ENCODE data around the gene TAS2R41. TPM values are rescaled to one million over a fixed set of nuclear protein-coding genes. Genes with fewer than 3 reads are reported as not detected.

Gene TAS2R41
- total and polyA plus RNA-seq, 8 donors: not detected

DNA sequence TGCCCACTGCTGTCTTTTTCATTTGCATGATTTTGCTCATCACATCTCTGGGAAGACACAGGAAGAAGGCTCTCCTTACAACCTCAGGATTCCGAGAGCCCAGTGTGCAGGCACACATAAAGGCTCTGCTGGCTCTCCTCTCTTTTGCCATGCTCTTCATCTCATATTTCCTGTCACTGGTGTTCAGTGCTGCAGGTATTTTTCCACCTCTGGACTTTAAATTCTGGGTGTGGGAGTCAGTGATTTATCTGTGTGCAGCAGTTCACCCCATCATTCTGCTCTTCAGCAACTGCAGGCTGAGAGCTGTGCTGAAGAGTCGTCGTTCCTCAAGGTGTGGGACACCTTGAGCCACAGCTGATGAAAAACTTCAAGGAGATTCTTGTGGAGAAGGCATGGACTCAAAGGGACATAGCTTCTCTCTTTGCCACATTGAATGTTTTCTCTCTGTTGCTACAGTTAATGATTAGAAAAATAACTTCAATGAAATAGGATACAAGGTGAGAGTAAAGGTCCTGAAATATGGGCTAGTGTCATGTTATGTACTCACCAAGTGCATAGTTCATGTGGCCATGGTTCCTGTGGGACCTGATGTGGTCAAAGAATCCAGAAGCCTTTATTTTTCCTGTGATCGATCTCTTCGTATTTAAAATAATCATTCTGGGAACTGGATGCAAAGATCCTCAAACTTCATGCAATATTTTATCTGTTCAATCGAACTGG lies 33.5 kb upstream of the TAS2R41 start:
- Histone ChIP-seq H3K4me1 (no peaks in the 10 kb centered on the region), H3K4me3 (no peak overlapping the region), H3K36me3 (no peaks in the 10 kb centered on the region), H3K27ac (no peak overlapping the region), H3K27me3 (peaks cover 0 to 8% of the 10 kb centered on the region in 2 donors), H3K9me3 (no peaks in the 10 kb centered on the region)
- intact Hi-C loops (cut with DNase I): no loop called here
- TF ChIP-seq, protein P1, sequence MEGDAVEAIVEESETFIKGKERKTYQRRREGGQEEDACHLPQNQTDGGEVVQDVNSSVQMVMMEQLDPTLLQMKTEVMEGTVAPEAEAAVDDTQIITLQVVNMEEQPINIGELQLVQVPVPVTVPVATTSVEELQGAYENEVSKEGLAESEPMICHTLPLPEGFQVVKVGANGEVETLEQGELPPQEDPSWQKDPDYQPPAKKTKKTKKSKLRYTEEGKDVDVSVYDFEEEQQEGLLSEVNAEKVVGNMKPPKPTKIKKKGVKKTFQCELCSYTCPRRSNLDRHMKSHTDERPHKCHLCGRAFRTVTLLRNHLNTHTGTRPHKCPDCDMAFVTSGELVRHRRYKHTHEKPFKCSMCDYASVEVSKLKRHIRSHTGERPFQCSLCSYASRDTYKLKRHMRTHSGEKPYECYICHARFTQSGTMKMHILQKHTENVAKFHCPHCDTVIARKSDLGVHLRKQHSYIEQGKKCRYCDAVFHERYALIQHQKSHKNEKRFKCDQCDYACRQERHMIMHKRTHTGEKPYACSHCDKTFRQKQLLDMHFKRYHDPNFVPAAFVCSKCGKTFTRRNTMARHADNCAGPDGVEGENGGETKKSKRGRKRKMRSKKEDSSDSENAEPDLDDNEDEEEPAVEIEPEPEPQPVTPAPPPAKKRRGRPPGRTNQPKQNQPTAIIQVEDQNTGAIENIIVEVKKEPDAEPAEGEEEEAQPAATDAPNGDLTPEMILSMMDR (IDR thresholded peaks at IDR 0.05): no peak
- ATAC-seq (no peak), DNase-seq (no peak)

DNA sequence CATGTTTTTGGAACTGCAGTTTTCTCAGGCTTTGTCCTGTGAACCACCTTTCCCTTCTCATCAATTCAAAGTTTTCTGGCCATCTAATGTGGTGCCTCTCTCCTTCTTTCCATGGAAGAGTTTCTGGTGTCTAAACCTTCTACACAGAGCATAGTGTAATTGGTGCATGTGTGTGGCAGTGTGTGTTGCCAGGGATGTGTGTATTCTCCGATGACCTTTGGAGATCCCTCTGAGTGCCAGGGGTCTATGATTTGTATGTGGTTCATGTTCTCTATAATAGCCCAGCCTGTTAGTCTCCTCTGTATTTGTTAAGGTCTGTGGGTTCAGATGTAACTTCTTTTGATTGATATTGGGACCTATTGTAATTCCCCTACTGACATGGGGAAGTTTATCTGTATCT lies 32.9 kb upstream of the TAS2R41 start:
- TF ChIP-seq, protein P1 (IDR thresholded peaks at IDR 0.05): no peak
- intact Hi-C loops (cut with DNase I): no loop called here
- Histone ChIP-seq H3K4me1 (no peaks in the 10 kb centered on the region), H3K27ac (no peak overlapping the region), H3K4me3 (no peak overlapping the region), H3K9me3 (no peaks in the 10 kb centered on the region), H3K36me3 (no peaks in the 10 kb centered on the region), H3K27me3 (peaks cover 0 to 8% of the 10 kb centered on the region in 2 donors)
- ATAC-seq (no peak), DNase-seq (no peak)

- H3K9me3 ChIP-seq: no peaks in the 10 kb centered on the region
- TF ChIP-seq, protein P1 (IDR thresholded peaks at IDR 0.05): no peak
- intact Hi-C loops (cut with DNase I): no loop called here
- H3K4me1 ChIP-seq: no peaks in the 10 kb centered on the region
- ATAC-seq (no peak), DNase-seq (no peak)
- H3K4me3 ChIP-seq: no peak overlapping the region
- H3K36me3 ChIP-seq: no peaks in the 10 kb centered on the region
- H3K27ac ChIP-seq: no peak overlapping the region
- H3K27me3 ChIP-seq: peaks cover 0 to 8% of the 10 kb centered on the region in 2 donors
Measured at GRCh38 chr7:143447466-143447865, 30.2 kb upstream of the TAS2R41 start.

DNA sequence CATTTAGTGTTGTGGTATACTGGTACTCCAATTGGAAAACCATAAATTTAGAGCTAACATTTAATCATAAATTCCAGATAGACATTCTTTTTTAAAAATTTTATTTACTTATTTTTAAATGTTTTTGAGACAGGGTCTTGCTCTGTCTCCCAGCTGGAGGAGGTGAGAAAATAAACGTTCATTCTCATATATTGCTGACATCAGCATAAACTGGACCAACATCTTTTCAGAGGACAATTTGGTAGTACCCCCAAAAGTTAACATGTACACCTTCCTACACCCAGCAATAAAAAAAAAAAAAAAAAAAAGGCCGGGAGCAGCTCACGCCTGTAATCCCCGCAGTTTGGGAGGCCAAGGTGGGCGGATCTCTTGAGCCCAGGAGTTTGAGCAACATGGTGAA lies 29.2 kb upstream of the TAS2R41 start:
- H3K4me3 ChIP-seq: no peak overlapping the region
- TF ChIP-seq, protein P1 (IDR thresholded peaks at IDR 0.05): no peak
- H3K9me3 ChIP-seq: no peaks in the 10 kb centered on the region
- no peak overlapping the region for H3K27ac ChIP-seq
- no peaks in the 10 kb centered on the region for H3K36me3 ChIP-seq
- H3K4me1 ChIP-seq: no peaks in the 10 kb centered on the region
- DNase-seq: no peak
- intact Hi-C loops (cut with DNase I): no loop called here
- ATAC-seq: no peak
- H3K27me3 ChIP-seq: peaks cover 0 to 8% of the 10 kb centered on the region in 2 donors

DNA sequence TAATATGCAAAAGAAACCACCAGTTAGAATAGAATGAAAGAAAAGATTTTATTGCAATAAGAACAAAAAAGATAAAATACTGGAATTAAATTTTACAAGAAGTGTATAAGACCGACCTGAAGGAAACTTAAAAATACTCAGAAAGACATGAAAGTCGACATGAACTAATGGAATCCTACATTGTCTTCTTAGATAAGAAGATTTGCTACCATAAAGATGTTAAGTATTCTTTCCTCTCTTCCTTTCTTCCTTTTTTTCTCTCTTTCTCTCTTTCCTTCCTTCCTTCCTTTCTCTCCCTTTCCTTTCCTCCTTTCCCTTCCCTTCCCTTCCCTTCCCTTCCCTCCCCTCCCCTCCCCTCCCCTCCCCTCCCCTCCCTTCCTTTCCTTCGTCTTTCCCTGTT lies 27.9 kb upstream of the TAS2R41 start:
- Histone ChIP-seq H3K4me3 (no peak overlapping the region), H3K36me3 (no peaks in the 10 kb centered on the region), H3K27me3 (peaks cover 0 to 8% of the 10 kb centered on the region in 2 donors), H3K9me3 (no peaks in the 10 kb centered on the region), H3K4me1 (no peaks in the 10 kb centered on the region), H3K27ac (no peak overlapping the region)
- no peak for DNase-seq
- intact Hi-C loops (cut with DNase I): no loop called here
- no peak for ATAC-seq
- TF ChIP-seq, protein P1 (IDR thresholded peaks at IDR 0.05): no peak
